Measurements from ENCODE around the gene TRPV3. TPM values are rescaled to one million over a fixed set of nuclear protein-coding genes. Genes with fewer than 3 reads are reported as not detected.

TRPV3 gene
- total and polyA plus RNA-seq, 9 of the 15 experiments (the other 6 are each of a cell fraction or from before 2014, with no cell fraction given) = 0.03 to 0.42 (median 0.11) TPM; not detected in 1

GRCh38 chr17:3528403-3528851, 29.2 kb downstream of the TRPV3 start:
- Histone ChIP-seq H2AFZ (ENCODE audit: low read depth, low read length) (no peak overlapping the region), H3K9ac (ENCODE audit: insufficient read depth in 1 of 2, low read depth in 2 of 2, low read length in 2 of 2) (no peak overlapping the region), H3K9me1 (ENCODE audit: control insufficient read depth, insufficient read depth, low read length) (no peaks in the 10 kb centered on the region), H3K4me2 (ENCODE audit: insufficient read depth, low read length) (no peak overlapping the region), H3K36me3 (ENCODE audit: control insufficient read depth, insufficient read depth, low read length) (no peaks in the 10 kb centered on the region), H4K20me1 (replicated peaks; ENCODE audit: control insufficient read depth, insufficient read depth, low read length) (no peaks in the 10 kb centered on the region), H3K4me1 (replicated peaks in 1 of 2; ENCODE audit: control insufficient read depth in 2 of 2, insufficient read depth in 2 of 2, low read length in 2 of 2) (no peaks in the 10 kb centered on the region), H3K27me3 (ENCODE audit: control insufficient read depth in 2 of 2, insufficient read depth in 2 of 2, low read length in 2 of 2) (peaks cover 18 to 73% of the 10 kb centered on the region in 2 experiments; a peak in 4 of 5 replicates), H3K4me3 (no peak overlapping the region), H3K9me3 (replicated peaks; ENCODE audit: control insufficient read depth, insufficient read depth, low read depth, low read length) (no peaks in the 10 kb centered on the region), H3K27ac (ENCODE audit: extremely low read depth, low read depth, low read length) (no peak overlapping the region), H3K79me2 (ENCODE audit: control insufficient read depth, insufficient read depth, low read length) (no peaks in the 10 kb centered on the region)
- no peak for FAIRE-seq
- POLR2A ChIA-PET = no interaction called here
- CTCF ChIA-PET (ENCODE audit: low intra/inter-chr PET ratio) = no interaction called here
- ATAC-seq = no peak
- no peak for DNase-seq (ENCODE audit: extremely low read depth in 1 of 4, low spot score in 3 of 4)
- no peak for TF ChIP-seq E2F6 (IDR thresholded peaks at IDR 0.05; ENCODE audit: borderline replicate concordance in 1 of 2, extremely low read depth in 1 of 2, insufficient read depth in 1 of 2, insufficient read length in 1 of 2, low read depth in 1 of 2, low read length in 1 of 2, poor library complexity in 1 of 2, severe bottlenecking in 1 of 2)
- TF ChIP-seq ZBTB11 (CRISPR knock-in tag; IDR thresholded peaks at IDR 0.05) = no peak
- peak; percentile 65 for TF ChIP-seq USF2 (CRISPR knock-in tag; IDR thresholded peaks at IDR 0.05)
- TF ChIP-seq USF1 (CRISPR knock-in tag; IDR thresholded peaks at IDR 0.05) = peak; percentile 62
- intact Hi-C loops (cut with micrococcal nuclease) (no loop called here), in situ Hi-C loops (cut with MboI) (no loop called here)
- BruUV-seq (replicated peaks) = no TSS peak
- WGBS (ENCODE audit: insufficient coverage, low coverage, missing lambda C conversion rate) = 2% methylated on average over 10 of the region's 14 CpGs
